GM12801 (cell line): ENCODE data around the gene MSRB3.

Experiments used
- TF ChIP-seq, protein P1 (sequence below): IDR thresholded peaks from one replicate; pipeline ENCODE4 v1.5.1; 2011; ENCODE audit warnings: control low read depth; ENCODE audit not compliant: insufficient read length; ENCODE audit errors: extremely low read depth

Gene MSRB3

DNA sequence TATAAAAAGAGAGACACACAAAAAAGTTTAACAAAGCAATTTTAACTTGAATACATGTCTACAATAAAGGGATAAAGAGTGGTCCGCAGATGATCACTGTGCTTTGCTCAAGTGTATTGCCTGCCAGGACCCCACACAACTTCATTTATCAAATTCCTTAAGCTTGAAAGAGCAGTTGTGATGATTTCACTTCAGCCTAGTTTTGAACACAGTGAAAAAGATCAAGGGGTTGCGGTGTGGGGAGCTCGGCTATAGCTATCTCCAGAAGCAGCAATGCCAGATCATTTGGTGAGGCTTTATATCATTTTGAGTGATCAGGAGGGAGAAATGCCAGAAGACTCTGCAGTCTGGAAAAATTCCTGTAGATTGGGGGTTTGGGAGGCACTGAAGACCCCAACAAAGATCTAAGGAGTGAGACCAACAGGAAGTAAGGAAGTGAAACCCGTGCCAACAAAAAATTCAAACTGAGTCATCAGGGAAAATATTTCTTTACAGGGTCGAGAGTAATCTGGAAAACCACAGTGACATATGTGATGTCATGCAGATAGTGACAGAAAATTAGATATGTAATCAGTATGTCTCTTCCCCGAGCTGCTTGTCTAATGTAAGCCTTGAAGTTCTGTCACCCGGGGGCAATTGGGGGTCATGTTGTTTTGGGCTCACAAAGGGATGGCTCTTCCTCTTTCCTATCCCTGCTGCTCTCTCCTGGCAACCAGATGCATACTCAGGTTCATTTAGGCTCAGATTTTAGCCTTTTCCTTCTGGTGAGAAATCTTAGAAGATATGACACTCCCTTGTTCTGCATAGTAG lies 221.8 kb downstream of the MSRB3 start:
- TF ChIP-seq, protein P1, sequence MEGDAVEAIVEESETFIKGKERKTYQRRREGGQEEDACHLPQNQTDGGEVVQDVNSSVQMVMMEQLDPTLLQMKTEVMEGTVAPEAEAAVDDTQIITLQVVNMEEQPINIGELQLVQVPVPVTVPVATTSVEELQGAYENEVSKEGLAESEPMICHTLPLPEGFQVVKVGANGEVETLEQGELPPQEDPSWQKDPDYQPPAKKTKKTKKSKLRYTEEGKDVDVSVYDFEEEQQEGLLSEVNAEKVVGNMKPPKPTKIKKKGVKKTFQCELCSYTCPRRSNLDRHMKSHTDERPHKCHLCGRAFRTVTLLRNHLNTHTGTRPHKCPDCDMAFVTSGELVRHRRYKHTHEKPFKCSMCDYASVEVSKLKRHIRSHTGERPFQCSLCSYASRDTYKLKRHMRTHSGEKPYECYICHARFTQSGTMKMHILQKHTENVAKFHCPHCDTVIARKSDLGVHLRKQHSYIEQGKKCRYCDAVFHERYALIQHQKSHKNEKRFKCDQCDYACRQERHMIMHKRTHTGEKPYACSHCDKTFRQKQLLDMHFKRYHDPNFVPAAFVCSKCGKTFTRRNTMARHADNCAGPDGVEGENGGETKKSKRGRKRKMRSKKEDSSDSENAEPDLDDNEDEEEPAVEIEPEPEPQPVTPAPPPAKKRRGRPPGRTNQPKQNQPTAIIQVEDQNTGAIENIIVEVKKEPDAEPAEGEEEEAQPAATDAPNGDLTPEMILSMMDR = no peak

DNA sequence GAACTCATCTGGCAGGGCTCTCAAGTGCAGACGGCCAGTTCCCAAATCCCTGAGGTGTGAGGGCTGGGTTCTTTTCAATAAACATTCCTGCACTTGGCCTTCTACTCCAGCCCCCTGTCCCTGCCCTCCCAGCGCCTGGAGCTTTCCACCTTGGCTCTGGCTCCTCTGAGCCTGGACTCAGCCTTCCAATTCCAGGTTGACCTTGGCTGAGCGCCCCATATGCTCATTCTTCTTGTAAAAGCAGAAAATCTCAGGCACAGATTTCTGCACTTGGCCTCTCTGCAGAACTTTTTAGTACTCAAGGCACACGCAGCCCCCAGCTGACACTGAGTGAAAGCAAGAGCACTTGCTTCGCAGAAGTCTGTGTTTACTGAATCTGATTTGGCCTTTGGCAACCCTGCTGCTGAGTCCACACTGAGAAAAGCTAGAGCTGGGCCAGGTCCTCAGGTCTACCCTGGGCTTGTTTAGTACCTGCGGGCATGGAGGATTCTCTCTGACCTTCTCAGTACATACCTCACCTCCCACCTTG lies 222.7 kb downstream of the MSRB3 start:
- TF ChIP-seq, protein P1 = no peak

DNA sequence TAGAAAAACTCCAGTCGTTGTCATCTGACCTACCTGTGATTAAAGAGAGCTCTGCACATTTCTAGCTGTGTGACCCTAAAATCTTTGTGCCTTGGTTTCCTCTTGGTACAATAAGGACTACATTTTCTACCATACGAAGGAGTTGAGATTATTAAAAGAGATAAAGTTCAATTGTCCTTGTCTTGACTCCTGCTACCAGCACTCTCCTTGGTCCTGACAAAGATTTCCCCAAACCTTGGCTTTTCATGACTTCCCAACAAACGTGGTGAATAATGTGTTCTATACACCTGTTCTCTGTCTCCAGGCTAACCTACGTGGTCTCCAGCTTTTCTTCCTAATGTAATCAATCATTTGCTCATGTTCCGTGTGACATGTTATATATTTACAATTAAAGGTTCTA lies 223.5 kb downstream of the MSRB3 start:
- TF ChIP-seq, protein P1 = no peak

DNA sequence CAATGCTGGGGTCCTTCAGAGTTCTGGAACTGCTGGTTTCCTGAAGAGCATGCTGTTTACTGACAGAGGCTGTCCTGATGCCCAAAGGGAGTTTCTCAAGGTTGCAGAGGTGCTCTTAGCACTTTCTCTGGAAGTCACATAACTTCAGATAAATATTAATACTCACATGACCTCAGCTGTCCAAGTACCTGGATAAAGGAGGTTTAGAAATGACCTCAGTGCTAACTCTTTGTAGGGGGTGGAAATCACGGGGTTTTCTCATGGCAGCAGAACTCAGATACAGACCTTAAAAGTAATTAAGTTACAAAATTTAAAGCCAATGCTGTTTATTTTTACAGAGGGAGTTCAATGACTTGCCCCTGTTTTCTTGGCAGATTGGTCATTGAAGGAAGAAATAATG lies 225.9 kb downstream of the MSRB3 start:
- TF ChIP-seq, protein P1 = no peak

DNA sequence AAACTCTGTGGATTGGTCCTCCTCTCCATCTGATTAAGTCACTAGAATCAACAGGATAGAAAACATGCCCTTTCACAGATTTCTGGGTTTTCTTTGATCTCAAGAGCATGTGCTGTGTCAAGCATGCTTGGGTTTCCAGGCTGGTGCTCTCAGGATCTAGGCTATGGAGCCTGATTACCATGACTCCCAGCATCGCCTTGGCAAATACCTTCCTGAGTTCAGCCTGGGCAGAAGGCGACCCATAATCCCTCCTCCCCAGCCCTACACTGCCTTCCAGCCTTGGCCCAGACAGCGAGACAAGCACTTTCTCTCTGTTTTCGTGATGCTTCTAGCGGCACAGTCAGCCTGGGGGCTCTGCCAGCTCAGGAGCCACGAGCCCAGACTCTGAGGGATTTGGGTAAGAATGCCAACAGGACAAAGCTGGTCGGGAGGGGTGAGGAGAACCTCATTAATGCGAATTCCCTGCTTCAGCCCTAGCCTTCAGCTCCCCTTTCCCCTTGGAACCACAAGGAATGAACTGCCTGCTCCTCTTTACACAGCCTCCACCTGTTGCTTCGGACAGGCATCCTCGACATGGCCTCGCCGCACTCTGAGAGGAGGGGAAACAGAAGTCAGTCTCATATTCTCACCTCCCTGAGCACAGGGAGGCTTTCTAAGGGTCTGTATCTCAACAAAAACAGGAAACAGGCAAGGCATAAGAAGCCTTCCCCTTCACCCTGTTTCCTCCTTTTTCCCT lies 227.1 kb downstream of the MSRB3 start:
- TF ChIP-seq, protein P1 = no peak

DNA sequence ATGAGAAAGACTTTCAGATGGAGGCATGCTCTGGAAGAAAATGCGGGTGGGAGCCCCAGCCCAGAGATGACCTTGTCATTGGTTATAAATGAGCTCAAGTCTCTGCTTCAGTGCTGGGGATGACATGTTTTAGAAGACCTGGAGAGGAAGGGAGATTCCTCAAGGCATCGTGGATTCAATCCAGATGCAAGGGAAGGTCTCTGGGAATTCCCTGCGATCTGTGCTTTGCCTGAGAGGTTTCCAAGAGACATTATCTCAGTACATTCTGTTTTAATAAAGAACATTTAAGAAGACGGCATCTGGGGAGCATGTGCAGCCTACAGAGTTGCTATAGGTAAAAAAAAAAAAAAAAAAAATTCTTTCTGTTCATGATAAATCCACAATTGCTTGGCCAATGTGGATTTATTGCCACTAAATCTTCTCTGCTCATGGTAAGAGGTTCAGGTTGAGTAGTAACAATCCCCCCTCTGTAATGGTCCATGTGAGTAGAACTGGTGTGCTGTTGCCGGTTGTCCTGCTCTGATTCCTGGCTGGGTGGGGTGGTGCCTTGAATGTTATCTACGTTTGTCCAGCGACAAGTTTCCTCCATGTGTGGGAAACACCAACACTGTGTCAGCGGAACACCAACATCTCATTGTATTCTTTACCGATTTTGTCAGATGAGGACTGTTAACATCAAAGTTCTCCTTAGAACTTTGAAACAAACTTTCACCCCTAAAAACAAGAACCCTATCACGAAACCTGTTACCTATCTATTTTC lies 230.0 kb downstream of the MSRB3 start:
- TF ChIP-seq, protein P1 = no peak

DNA sequence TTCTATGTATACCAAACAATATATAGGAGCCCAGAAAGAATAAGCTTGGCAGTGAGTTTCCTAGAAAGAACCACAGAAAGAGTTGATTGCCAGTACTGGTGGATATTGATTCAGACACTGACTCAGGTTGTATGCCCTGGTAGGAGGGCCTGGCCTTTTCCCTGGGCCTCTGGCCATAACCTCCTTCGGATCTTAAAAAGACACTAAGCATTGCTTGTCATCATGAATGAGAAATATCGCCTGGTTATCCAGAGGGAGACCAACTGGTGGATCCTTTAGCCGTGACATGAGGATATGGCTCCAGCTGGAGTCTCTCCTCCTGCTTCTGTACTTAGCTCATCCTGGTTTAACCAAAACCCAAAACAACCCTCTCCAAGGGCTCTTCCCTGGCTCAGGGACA lies 231.5 kb downstream of the MSRB3 start:
- TF ChIP-seq, protein P1 = no peak
